Neural progenitor cell (in vitro differentiated cells): ENCODE measurements around the gene SNX9. TPM values are rescaled to one million over a fixed set of nuclear protein-coding genes. Genes with fewer than 3 reads are reported as not detected.

Experiments
- DNase-seq: peaks from one replicate; pipeline ENCODE4 v3.0.0-alpha.2; 2016; ENCODE audit warnings: low spot score
- H2AFZ ChIP-seq: fragments of 200-600 bp; sonication (generic); replicated peaks from 2 replicates; pipeline ENCODE4 v1.6.1; 2016; ENCODE audit warnings: antibody characterized with exemption
- H3F3A ChIP-seq: fragments of 200-600 bp; sonication (generic); 2 replicates; pipeline ENCODE4 v1.6.1; 2016; ENCODE audit warnings: antibody characterized with exemption, low read depth
- H3K27ac ChIP-seq: fragments of 200-600 bp; sonication (generic); 2 replicates; pipeline ENCODE4 v1.5.1; 2016; ENCODE audit warnings: mild to moderate bottlenecking
- H3K27me3 ChIP-seq: fragments of 200-600 bp; sonication (generic); 2 replicates; pipeline ENCODE4 v1.6.1; 2016; ENCODE audit warnings: mild to moderate bottlenecking, moderate library complexity
- H3K36me3 ChIP-seq: fragments of 200-600 bp; sonication (generic); 2 replicates; pipeline ENCODE4 v1.5.1; 2016
- H3K4me1 ChIP-seq: fragments of 200-600 bp; sonication (generic); 2 replicates; pipeline ENCODE4 v1.6.1; 2016; ENCODE audit warnings: mixed run types
- H3K4me2 ChIP-seq: fragments of 200-600 bp; sonication (generic); 2 replicates; pipeline ENCODE4 v1.6.1; 2016
- H3K4me3 ChIP-seq: fragments of 200-600 bp; sonication (generic); 2 replicates; pipeline ENCODE4 v1.5.1; 2016
- H3K79me2 ChIP-seq: fragments of 200-600 bp; sonication (generic); 2 replicates; pipeline ENCODE4 v1.6.1; 2016; ENCODE audit warnings: low read depth
- H3K9ac ChIP-seq: fragments of 200-600 bp; sonication (generic); 2 replicates; pipeline ENCODE4 v1.6.1; 2016
- H3K9me3 ChIP-seq: fragments of 200-600 bp; sonication (generic); 2 replicates; pipeline ENCODE4 v1.5.1; 2016; ENCODE audit warnings: low read depth
- H4K20me1 ChIP-seq: fragments of 200-600 bp; sonication (generic); 2 replicates; pipeline ENCODE4 v1.6.1; 2016; ENCODE audit warnings: low read depth
- H3K27ac Mint-ChIP-seq: 3 replicates; pipeline ENCODE4 v1.8.0; 2021; ENCODE audit warnings: mixed read lengths
- H3K27me3 Mint-ChIP-seq: 2 replicates; pipeline ENCODE4 v1.8.0; 2022; ENCODE audit warnings: low read depth, mild to moderate bottlenecking, inconsistent platforms, moderate library complexity, mixed read lengths; ENCODE audit not compliant: insufficient read depth
- H3K36me3 Mint-ChIP-seq: 3 replicates; pipeline ENCODE4 v1.8.0; 2021; ENCODE audit warnings: mixed read lengths
- H3K4me1 Mint-ChIP-seq: 3 replicates; pipeline ENCODE4 v1.8.0; 2021; ENCODE audit warnings: mixed read lengths
- H3K4me3 Mint-ChIP-seq: 3 replicates; pipeline ENCODE4 v1.8.0; 2021; ENCODE audit warnings: mild to moderate bottlenecking, moderate library complexity, mixed read lengths
- H3K9me3 Mint-ChIP-seq: 3 replicates; pipeline ENCODE4 v1.8.0; 2020; ENCODE audit warnings: mixed read lengths
- CTCF ChIP-seq: fragments of 200-600 bp; sonication (generic); IDR thresholded peaks from 2 replicates; pipeline ENCODE4 v1.5.1; 2017; ENCODE audit warnings: antibody characterized with exemption, mild to moderate bottlenecking
- EZH2 ChIP-seq: fragments of 200-600 bp; sonication (generic); IDR thresholded peaks from 2 replicates; pipeline ENCODE4 v1.6.1; 2017; ENCODE audit warnings: antibody characterized with exemption, mild to moderate bottlenecking, moderate library complexity
- EZH2phosphoT487 ChIP-seq: fragments of 200-600 bp; sonication (generic); IDR thresholded peaks from 2 replicates; pipeline ENCODE4 v1.6.1; 2017; ENCODE audit warnings: antibody characterized with exemption
- total RNA-seq: library from RNA; depleted of rRNA; stranded (reverse); fragments of >200 nt; gene quantifications from 2 replicates; pipeline ENCODE4 v1.2.3, GENCODE V29; 2015; ENCODE audit warnings: low replicate concordance

The SNX9 gene
- total RNA-seq, 1 donor from 2014 or later, result 17.8 TPM

- no peak overlapping the region for H3K9ac ChIP-seq
- no peaks in the 10 kb centered on the region for H3K36me3 ChIP-seq
- Mint-ChIP-seq H3K27me3 (no peaks in the 10 kb centered on the region), H3K4me3 (no peak overlapping the region), H3K36me3 (peaks cover 18% of the 10 kb centered on the region), H3K9me3 (no peaks in the 10 kb centered on the region), H3K27ac (no peak overlapping the region), H3K4me1 (peaks cover 33% of the 10 kb centered on the region)
- H3K4me1 ChIP-seq, result peaks cover 30% of the 10 kb centered on the region
- no peak overlapping the region for H3K27ac ChIP-seq
- H3K4me3 ChIP-seq, result no peak overlapping the region
- no peak for DNase-seq
- H3K4me2 ChIP-seq, result no peak overlapping the region
- peaks cover 22% of the 10 kb centered on the region for H4K20me1 ChIP-seq
- H3K79me2 ChIP-seq, result no peaks in the 10 kb centered on the region
- H3K27me3 ChIP-seq, result no peaks in the 10 kb centered on the region
- peaks cover 20% of the 10 kb centered on the region for H3F3A ChIP-seq
- no peak overlapping the region for H2AFZ ChIP-seq
- no peaks in the 10 kb centered on the region for H3K9me3 ChIP-seq
- TF ChIP-seq CTCF (no peak), EZH2 (no peak), EZH2phosphoT487 (no peak)
These were observed 54.8 kb downstream of the SNX9 start for GRCh38 chr6:157877573-157878438.

GRCh38 chr6:157879034-157879872, 56.2 kb downstream of the SNX9 start:
- Histone ChIP-seq H3F3A (peaks cover 19% of the 10 kb centered on the region), H3K36me3 (no peaks in the 10 kb centered on the region), H3K4me1 (peaks cover 30% of the 10 kb centered on the region), H3K9ac (no peak overlapping the region), H3K9me3 (no peaks in the 10 kb centered on the region), H3K27ac (no peak overlapping the region), H4K20me1 (peaks cover 22% of the 10 kb centered on the region), H2AFZ (no peak overlapping the region), H3K27me3 (no peaks in the 10 kb centered on the region), H3K4me3 (no peak overlapping the region), H3K79me2 (no peaks in the 10 kb centered on the region), H3K4me2 (peak overlapping the region; percentile 54)
- H3K27me3 Mint-ChIP-seq, result no peaks in the 10 kb centered on the region
- peaks cover 33% of the 10 kb centered on the region for H3K4me1 Mint-ChIP-seq
- DNase-seq, result peak; percentile 62
- peak overlapping the region; percentile 67 for H3K27ac Mint-ChIP-seq
- no peak overlapping the region for H3K4me3 Mint-ChIP-seq
- H3K36me3 Mint-ChIP-seq, result peaks cover 20% of the 10 kb centered on the region
- TF ChIP-seq EZH2, result no peak
- no peak for TF ChIP-seq CTCF
- TF ChIP-seq EZH2phosphoT487, result no peak
- H3K9me3 Mint-ChIP-seq, result no peaks in the 10 kb centered on the region

- Histone ChIP-seq H2AFZ (no peak overlapping the region), H3K9me3 (no peaks in the 10 kb centered on the region), H3K4me3 (no peak overlapping the region), H3K36me3 (no peaks in the 10 kb centered on the region), H3K4me2 (peak overlapping the region; percentile 54), H3K9ac (no peak overlapping the region), H3K4me1 (peaks cover 30% of the 10 kb centered on the region), H3K27ac (peak overlapping the region; percentile 61), H3K79me2 (no peaks in the 10 kb centered on the region), H3F3A (peaks cover 19% of the 10 kb centered on the region), H3K27me3 (no peaks in the 10 kb centered on the region), H4K20me1 (peaks cover 22% of the 10 kb centered on the region)
- Mint-ChIP-seq H3K4me3 (no peak overlapping the region), H3K4me1 (peaks cover 33% of the 10 kb centered on the region), H3K9me3 (no peaks in the 10 kb centered on the region), H3K27me3 (no peaks in the 10 kb centered on the region), H3K36me3 (peaks cover 20% of the 10 kb centered on the region), H3K27ac (no peak overlapping the region)
- no peak for TF ChIP-seq CTCF
- no peak for TF ChIP-seq EZH2phosphoT487
- TF ChIP-seq EZH2, result no peak
- peak; percentile 26 for DNase-seq
These were observed 56.8 kb downstream of the SNX9 start for GRCh38 chr6:157879873-157880254.
